K562 (cell line): Measurements from ENCODE around the gene CFL1. TPM values are rescaled to one million over a fixed set of nuclear protein-coding genes. Genes with fewer than 3 reads are reported as not detected.

Experiments
- BHLHE40 ChIP-seq: IDR thresholded peaks from 2 replicates; pipeline ENCODE4 v1.6.1; 2011; ENCODE audit warnings: low read length, improper control_type of control experiment
- CUX1 ChIP-seq: fragments of 200-800 bp; sonication (Bioruptor generic); IDR thresholded peaks from 2 replicates; pipeline ENCODE4 v1.6.1; 2016; ENCODE audit warnings: missing genetic modification characterization, missing compliant biosample characterization
- CXXC5 ChIP-seq: fragments of 250-450 bp; sonication (Bioruptor Pico); IDR thresholded peaks from 2 replicates; pipeline ENCODE4 v1.8.0; 2022; ENCODE audit warnings: inconsistent platforms, mild to moderate bottlenecking, moderate library complexity
- DDX20 ChIP-seq: fragments of 450-650 bp; IDR thresholded peaks from 2 replicates; pipeline ENCODE4 v1.6.1; 2016; ENCODE audit warnings: missing genetic modification characterization, low read depth, mild to moderate bottlenecking, missing compliant biosample characterization, moderate library complexity
- ELF1 ChIP-seq: fragments of 200-800 bp; sonication (Bioruptor generic); IDR thresholded peaks from 2 replicates; pipeline ENCODE4 v1.6.1; 2016; ENCODE audit warnings: missing genetic modification characterization, missing compliant biosample characterization
- ETV6 ChIP-seq, 3 experiments: fragments of 150-350 bp in 1 of 3; sonication (generic) in 1 of 3; formaldehyde crosslinking in 1 of 3; IDR thresholded peaks; 2 replicates each; pipeline versions ENCODE4 v1.6.1 to v1.8.0; 2014 to 2022; ENCODE audit warnings: borderline replicate concordance in 2 of 3, low read depth in 2 of 3, antibody characterized with exemption in 1 of 3, low read length in 1 of 3, mild to moderate bottlenecking in 1 of 3, missing genetic modification reagents in 1 of 3
- MTA1 ChIP-seq: fragments of 450-650 bp; IDR thresholded peaks from 2 replicates; pipeline ENCODE4 v1.6.1; 2017; ENCODE audit warnings: borderline replicate concordance
- PRDM10 ChIP-seq: fragments of 450-650 bp; IDR thresholded peaks from 2 replicates; pipeline ENCODE4 v1.6.1; 2018; ENCODE audit not compliant: partially characterized antibody
- SMARCA4 ChIP-seq: fragments of 450-650 bp; IDR thresholded peaks from 2 replicates; pipeline ENCODE4 v1.6.1; 2016
- ZNF146 ChIP-seq: IDR thresholded peaks from one replicate; pipeline ENCODE4 v1.6.1; 2018; ENCODE audit warnings: missing compliant biosample characterization; ENCODE audit not compliant: unreplicated experiment
- ZNF384 ChIP-seq: IDR thresholded peaks from 2 replicates; pipeline ENCODE4 v1.6.1; 2012; ENCODE audit warnings: low read depth, low read length, improper control_type of control experiment
- ZNF444 ChIP-seq: fragments of 250-450 bp; sonication (Bioruptor Pico); IDR thresholded peaks from 2 replicates; pipeline ENCODE4 v1.4.0; 2020; ENCODE audit warnings: mild to moderate bottlenecking, moderate library complexity
- polyA plus RNA-seq, 8 experiments: library from polyadenylated mRNA; depleted of rRNA in 4 of 8; stranded (reverse) in 5 of 8; unstranded in 3 of 8; fragments of >200 nt; fragmentation: Nextera tagmentation in 2 of 8; fragmentation: Illumina TruSeq in 1 of 8; extraction: Ambion mirVana in 2 of 8; extraction: Trizol in 1 of 8; gene quantifications; 2 replicates each; pipeline versions ENCODE4 v1.2.1 to v1.2.3, GENCODE V29; 2011 to 2014; ENCODE audit warnings: inconsistent platforms in 1 of 8, missing spikeins in 1 of 8
- total RNA-seq, 7 experiments: library from RNA; depleted of rRNA in 6 of 7; stranded (reverse); fragments of >200 nt in 6 of 7; fragmentation: Illumina TruSeq in 2 of 7; extraction: Trizol in 2 of 7; gene quantifications; 2 replicates each; pipeline versions ENCODE4 v1.2.1 to v1.2.3, GENCODE V29; 2011 to 2021; ENCODE audit warnings: low replicate concordance in 1 of 7
- TF ChIP-seq, protein P1 (sequence below), 3 experiments: fragments of 200-800 bp in 1 of 3; fragments of 250-450 bp in 1 of 3; fragments of 450-650 bp in 1 of 3; sonication (Bioruptor Pico) in 1 of 3; sonication (Bioruptor generic) in 1 of 3; formaldehyde crosslinking in 1 of 3; IDR thresholded peaks; 2 replicates each; pipeline versions ENCODE4 v1.6.1 to v1.8.0; 2016 to 2022; ENCODE audit warnings: mild to moderate bottlenecking in 2 of 3, missing genetic modification characterization in 2 of 3, missing compliant biosample characterization in 1 of 3, moderate library complexity in 1 of 3

The CFL1 gene
- total and polyA plus RNA-seq, 9 of the 15 experiments (the other 6 are each of a cell fraction or from before 2014, with no cell fraction given) = 105 to 1,101 (median 859) TPM

DNA sequence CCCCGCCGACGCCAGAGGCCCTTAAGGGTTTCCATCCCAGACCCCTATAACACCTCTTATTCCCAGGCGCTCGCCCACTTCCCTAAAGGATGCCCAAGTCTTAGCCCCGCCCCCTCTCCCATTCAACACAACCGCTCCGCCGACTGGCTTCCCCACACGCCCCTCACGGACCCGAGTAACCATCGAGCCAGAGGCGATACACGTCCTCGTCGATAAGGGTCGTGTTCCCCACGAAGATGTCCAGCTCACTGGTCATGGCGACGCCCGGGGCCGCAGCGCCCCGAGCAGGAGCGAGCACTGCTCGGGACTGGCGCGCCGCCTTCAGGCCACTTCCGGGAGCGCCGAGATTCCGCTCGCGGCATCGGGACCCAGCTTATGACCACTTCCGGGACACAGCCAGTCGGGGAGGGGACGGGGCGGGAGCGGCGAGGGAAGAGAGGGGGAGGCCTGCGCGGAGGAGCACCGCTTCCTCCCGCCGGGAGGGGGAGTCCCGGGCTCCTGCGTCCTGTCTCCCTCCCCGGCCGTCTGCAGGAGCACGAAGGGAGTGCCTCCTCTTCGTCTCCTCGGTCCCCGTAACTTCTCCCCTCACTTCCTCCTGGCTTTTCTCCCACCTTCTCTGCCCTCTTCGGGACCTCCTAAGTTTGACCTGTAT, 30.3 kb upstream of the CFL1 start, which contains the start of gene FIBP (continued):
- TF ChIP-seq ZNF146 (CRISPR knock-in tag) (no peak), CUX1 (no peak), ETV6 (IDR thresholded peaks at IDR 0.05; ENCODE audit: borderline replicate concordance in 1 of 2, low read depth in 2 of 2, low read length in 1 of 2) (peak; percentile 52 to 72; a peak in 2 of 4 replicates), ETV6 (CRISPR knock-in tag; IDR thresholded peaks at IDR 0.05; ENCODE audit: borderline replicate concordance) (no peak), ZNF384 (peak; percentile 27), ZNF444 (no peak), CXXC5 (CRISPR knock-in tag) (peak; percentile 90), PRDM10 (peak; percentile 70), MTA1 (peak; percentile 96), SMARCA4 (peak; percentile 11; the same call in 1 of the 2 replicates), ELF1 (tag) (peak; percentile 98), DDX20 (tag) (no peak), BHLHE40 (peak; percentile 22; the same call in 1 of the 2 replicates)
- TF ChIP-seq, protein P1, sequence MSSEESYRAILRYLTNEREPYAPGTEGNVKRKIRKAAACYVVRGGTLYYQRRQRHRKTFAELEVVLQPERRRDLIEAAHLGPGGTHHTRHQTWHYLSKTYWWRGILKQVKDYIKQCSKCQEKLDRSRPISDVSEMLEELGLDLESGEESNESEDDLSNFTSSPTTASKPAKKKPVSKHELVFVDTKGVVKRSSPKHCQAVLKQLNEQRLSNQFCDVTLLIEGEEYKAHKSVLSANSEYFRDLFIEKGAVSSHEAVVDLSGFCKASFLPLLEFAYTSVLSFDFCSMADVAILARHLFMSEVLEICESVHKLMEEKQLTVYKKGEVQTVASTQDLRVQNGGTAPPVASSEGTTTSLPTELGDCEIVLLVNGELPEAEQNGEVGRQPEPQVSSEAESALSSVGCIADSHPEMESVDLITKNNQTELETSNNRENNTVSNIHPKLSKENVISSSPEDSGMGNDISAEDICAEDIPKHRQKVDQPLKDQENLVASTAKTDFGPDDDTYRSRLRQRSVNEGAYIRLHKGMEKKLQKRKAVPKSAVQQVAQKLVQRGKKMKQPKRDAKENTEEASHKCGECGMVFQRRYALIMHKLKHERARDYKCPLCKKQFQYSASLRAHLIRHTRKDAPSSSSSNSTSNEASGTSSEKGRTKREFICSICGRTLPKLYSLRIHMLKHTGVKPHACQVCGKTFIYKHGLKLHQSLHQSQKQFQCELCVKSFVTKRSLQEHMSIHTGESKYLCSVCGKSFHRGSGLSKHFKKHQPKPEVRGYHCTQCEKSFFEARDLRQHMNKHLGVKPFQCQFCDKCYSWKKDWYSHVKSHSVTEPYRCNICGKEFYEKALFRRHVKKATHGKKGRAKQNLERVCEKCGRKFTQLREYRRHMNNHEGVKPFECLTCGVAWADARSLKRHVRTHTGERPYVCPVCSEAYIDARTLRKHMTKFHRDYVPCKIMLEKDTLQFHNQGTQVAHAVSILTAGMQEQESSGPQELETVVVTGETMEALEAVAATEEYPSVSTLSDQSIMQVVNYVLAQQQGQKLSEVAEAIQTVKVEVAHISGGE (CRISPR knock-in tag; IDR thresholded peaks at IDR 0.05) = peak; percentile 71 to 95 (median 79); a peak in 5 of 6 replicates
